ENCODE results near the gene STXBP6. TPM values are rescaled to one million over a fixed set of nuclear protein-coding genes. Genes with fewer than 3 reads are reported as not detected.

STXBP6 gene
- total and polyA plus RNA-seq, 2 of the 13 experiments (the other 11 are each of a cell fraction or from before 2014, with no cell fraction given), result 35.3 to 42.8 TPM

DNA sequence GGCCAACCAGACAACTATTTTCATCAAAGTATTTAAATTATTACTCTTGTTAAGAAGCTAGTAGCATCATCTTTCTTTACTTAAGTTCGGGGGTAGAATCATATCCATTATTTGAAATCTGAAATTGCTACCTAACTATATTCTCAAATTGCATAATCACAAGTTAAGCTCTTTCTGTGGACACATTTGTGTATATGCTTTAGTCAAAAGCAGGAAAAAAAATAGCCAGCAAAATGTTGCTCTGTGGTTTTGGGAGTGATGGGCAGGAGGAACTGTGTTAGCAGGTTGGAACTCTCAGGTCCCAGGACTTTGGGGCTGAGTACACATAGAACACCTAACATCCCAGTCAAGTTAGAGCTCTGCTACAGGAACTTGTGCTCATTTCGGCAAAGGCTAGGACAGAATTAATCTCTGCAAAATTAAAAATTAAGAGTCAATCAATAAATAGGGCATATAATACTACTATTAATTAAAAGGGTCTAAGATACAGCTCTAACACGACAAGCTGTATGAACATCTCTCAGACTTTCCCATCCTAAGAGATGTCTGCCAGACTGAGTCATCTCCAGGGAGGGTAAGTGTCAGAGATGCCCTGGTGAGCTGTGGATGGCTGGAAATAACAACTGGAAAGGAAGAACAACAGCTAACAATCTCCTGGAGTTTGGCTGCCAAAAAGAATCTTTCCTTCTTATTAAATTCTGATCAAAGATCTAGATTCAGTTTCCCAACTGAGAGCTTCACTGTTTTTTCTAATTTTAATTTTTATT is 212.5 kb downstream of the STXBP6 start (continued):
- TF ChIP-seq, protein P1, sequence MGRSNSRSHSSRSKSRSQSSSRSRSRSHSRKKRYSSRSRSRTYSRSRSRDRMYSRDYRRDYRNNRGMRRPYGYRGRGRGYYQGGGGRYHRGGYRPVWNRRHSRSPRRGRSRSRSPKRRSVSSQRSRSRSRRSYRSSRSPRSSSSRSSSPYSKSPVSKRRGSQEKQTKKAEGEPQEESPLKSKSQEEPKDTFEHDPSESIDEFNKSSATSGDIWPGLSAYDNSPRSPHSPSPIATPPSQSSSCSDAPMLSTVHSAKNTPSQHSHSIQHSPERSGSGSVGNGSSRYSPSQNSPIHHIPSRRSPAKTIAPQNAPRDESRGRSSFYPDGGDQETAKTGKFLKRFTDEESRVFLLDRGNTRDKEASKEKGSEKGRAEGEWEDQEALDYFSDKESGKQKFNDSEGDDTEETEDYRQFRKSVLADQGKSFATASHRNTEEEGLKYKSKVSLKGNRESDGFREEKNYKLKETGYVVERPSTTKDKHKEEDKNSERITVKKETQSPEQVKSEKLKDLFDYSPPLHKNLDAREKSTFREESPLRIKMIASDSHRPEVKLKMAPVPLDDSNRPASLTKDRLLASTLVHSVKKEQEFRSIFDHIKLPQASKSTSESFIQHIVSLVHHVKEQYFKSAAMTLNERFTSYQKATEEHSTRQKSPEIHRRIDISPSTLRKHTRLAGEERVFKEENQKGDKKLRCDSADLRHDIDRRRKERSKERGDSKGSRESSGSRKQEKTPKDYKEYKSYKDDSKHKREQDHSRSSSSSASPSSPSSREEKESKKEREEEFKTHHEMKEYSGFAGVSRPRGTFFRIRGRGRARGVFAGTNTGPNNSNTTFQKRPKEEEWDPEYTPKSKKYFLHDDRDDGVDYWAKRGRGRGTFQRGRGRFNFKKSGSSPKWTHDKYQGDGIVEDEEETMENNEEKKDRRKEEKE (IDR thresholded peaks at IDR 0.05), result no peak
- TF ChIP-seq GATAD2A (CRISPR knock-in tag; IDR thresholded peaks at IDR 0.05) (no peak), E2F2 (CRISPR knock-in tag; IDR thresholded peaks at IDR 0.05; ENCODE audit: borderline replicate concordance) (0 out of 2 replicates have a peak, but pooled peaks have one; percentile 64), AKNA (CRISPR knock-in tag; IDR thresholded peaks at IDR 0.05; ENCODE audit: borderline replicate concordance) (0 out of 2 replicates have a peak, but pooled peaks have one; percentile 66), NFYC (CRISPR knock-in tag; IDR thresholded peaks at IDR 0.05) (no peak), ZNF646 (CRISPR knock-in tag; IDR thresholded peaks at IDR 0.05) (no peak), ZNF567 (CRISPR knock-in tag; IDR thresholded peaks at IDR 0.05; ENCODE audit: borderline replicate concordance) (0 out of 2 replicates have a peak, but pooled peaks have one; percentile 64)

Data from HepG2 (cell line).